OCI-LY1 (cell line): ENCODE measurements around the gene MFAP3.

ENCODE experiments used
- H2AFZ ChIP-seq: fragments of 200-600 bp; sonication (generic), shearing (Covaris generic); 2 replicates; pipeline ENCODE4 v1.6.0; 2014; ENCODE audit warnings: antibody characterized with exemption, mild to moderate bottlenecking, low read length
- H3F3A ChIP-seq: fragments of 200-600 bp; sonication (generic), shearing (Covaris generic); 2 replicates; pipeline ENCODE4 v1.6.0; 2014; ENCODE audit warnings: mild to moderate bottlenecking, antibody characterized with exemption, low read length, moderate library complexity; ENCODE audit not compliant: insufficient read depth
- H3K27ac ChIP-seq: fragments of 200-600 bp; sonication (generic); 2 replicates; pipeline ENCODE4 v1.5.1; 2014; ENCODE audit warnings: low read length, mixed run types, mild to moderate bottlenecking, low read depth; ENCODE audit not compliant: poor library complexity, severe bottlenecking
- H3K27me3 ChIP-seq: fragments of 200-600 bp; sonication (generic); 2 replicates; pipeline ENCODE4 v1.6.0; 2014; ENCODE audit warnings: antibody characterized with exemption, mild to moderate bottlenecking, low read length, moderate library complexity; ENCODE audit not compliant: insufficient read depth
- H3K36me3 ChIP-seq: fragments of 200-600 bp; sonication (generic); 2 replicates; pipeline ENCODE4 v1.6.1; 2014; ENCODE audit warnings: mild to moderate bottlenecking, antibody characterized with exemption, low read length, moderate library complexity, mixed read lengths; ENCODE audit not compliant: insufficient read depth
- H3K4me1 ChIP-seq: fragments of 200-600 bp; sonication (generic); 2 replicates; pipeline ENCODE4 v1.5.1; 2014; ENCODE audit warnings: mild to moderate bottlenecking, low read length, moderate library complexity; ENCODE audit not compliant: insufficient read depth, severe bottlenecking
- H3K4me2 ChIP-seq: fragments of 200-600 bp; sonication (generic), shearing (Covaris generic); 2 replicates; pipeline ENCODE4 v1.6.1; 2014; ENCODE audit warnings: low read length
- H3K4me3 ChIP-seq: fragments of 200-600 bp; sonication (generic); 2 replicates; pipeline ENCODE4 v1.5.1; 2014; ENCODE audit warnings: low read length, low read depth, mild to moderate bottlenecking, mixed read lengths; ENCODE audit not compliant: poor library complexity, severe bottlenecking
- H3K79me2 ChIP-seq: fragments of 200-600 bp; shearing (Covaris generic); 2 replicates; pipeline ENCODE4 v1.6.1; 2016; ENCODE audit warnings: mixed run types, low read length, mixed read lengths; ENCODE audit not compliant: insufficient read depth
- H3K9ac ChIP-seq: fragments of 200-600 bp; sonication (generic), shearing (Covaris generic); 2 replicates; pipeline ENCODE4 v1.6.1; 2014; ENCODE audit warnings: mild to moderate bottlenecking, low read length, mixed read lengths
- H3K9me2 ChIP-seq: fragments of 200-600 bp; sonication (generic), shearing (Covaris generic); 2 replicates; pipeline ENCODE4 v1.6.1; 2014; ENCODE audit warnings: low read depth, mild to moderate bottlenecking, low read length, mixed read lengths
- H3K9me3 ChIP-seq: fragments of 200-600 bp; shearing (Covaris generic); 2 replicates; pipeline ENCODE4 v1.6.1; 2014; ENCODE audit warnings: low read length, mixed read lengths
- H4K20me1 ChIP-seq: fragments of 200-600 bp; sonication (generic), shearing (Covaris generic); 2 replicates; pipeline ENCODE4 v1.6.0; 2016; ENCODE audit warnings: mild to moderate bottlenecking, low read length; ENCODE audit not compliant: insufficient read depth
- EZH2 ChIP-seq: fragments of 200-600 bp; sonication (generic), shearing (Covaris generic); IDR thresholded peaks from 2 replicates; pipeline ENCODE4 v1.8.0; 2017; ENCODE audit warnings: borderline replicate concordance, mixed run types, mild to moderate bottlenecking, antibody characterized with exemption, low read length, moderate library complexity, mixed read lengths
- TF ChIP-seq, protein P1 (sequence below): fragments of 200-600 bp; sonication (generic), shearing (Covaris generic); IDR thresholded peaks from 2 replicates; pipeline ENCODE4 v1.5.1; 2017; ENCODE audit warnings: mild to moderate bottlenecking, antibody characterized with exemption, low read length, moderate library complexity, mixed read lengths

MFAP3 gene

DNA sequence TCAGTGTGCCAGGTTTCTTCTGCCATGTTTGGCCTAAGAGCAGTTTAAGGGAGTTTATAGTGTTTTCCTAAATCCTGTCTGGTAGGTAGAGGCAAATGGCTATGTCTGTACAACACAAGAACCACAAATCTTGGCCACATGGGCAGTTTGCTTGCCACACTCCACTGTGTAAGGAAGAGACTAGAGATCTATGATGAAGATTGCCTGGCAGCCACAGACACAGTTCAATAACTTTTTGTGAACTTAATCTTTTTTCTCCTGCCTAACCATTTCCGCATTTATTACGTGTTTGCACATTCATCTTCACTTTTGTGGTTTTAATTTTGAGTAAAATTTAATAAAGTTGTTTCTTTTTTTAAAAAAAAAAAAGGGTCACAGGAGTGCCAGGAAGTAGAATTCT is 5.8 kb downstream of the MFAP3 start:
- Histone ChIP-seq H3K9me2 (no peaks in the 10 kb centered on the region), H3K36me3 (peaks cover 1% of the 10 kb centered on the region; the same call in 1 of the 2 replicates), H2AFZ (no peak overlapping the region), H3K4me1 (peaks cover 31% of the 10 kb centered on the region), H3K4me2 (no peak overlapping the region), H3K27me3 (no peaks in the 10 kb centered on the region), H3K4me3 (no peak overlapping the region), H3F3A (no peaks in the 10 kb centered on the region; the same call in 1 of the 2 replicates), H3K27ac (no peak overlapping the region), H3K9me3 (no peaks in the 10 kb centered on the region), H4K20me1 (no peaks in the 10 kb centered on the region), H3K79me2 (peaks cover 9% of the 10 kb centered on the region), H3K9ac (no peak overlapping the region)
- TF ChIP-seq EZH2: no peak
- TF ChIP-seq, protein P1, sequence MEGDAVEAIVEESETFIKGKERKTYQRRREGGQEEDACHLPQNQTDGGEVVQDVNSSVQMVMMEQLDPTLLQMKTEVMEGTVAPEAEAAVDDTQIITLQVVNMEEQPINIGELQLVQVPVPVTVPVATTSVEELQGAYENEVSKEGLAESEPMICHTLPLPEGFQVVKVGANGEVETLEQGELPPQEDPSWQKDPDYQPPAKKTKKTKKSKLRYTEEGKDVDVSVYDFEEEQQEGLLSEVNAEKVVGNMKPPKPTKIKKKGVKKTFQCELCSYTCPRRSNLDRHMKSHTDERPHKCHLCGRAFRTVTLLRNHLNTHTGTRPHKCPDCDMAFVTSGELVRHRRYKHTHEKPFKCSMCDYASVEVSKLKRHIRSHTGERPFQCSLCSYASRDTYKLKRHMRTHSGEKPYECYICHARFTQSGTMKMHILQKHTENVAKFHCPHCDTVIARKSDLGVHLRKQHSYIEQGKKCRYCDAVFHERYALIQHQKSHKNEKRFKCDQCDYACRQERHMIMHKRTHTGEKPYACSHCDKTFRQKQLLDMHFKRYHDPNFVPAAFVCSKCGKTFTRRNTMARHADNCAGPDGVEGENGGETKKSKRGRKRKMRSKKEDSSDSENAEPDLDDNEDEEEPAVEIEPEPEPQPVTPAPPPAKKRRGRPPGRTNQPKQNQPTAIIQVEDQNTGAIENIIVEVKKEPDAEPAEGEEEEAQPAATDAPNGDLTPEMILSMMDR: no peak

DNA sequence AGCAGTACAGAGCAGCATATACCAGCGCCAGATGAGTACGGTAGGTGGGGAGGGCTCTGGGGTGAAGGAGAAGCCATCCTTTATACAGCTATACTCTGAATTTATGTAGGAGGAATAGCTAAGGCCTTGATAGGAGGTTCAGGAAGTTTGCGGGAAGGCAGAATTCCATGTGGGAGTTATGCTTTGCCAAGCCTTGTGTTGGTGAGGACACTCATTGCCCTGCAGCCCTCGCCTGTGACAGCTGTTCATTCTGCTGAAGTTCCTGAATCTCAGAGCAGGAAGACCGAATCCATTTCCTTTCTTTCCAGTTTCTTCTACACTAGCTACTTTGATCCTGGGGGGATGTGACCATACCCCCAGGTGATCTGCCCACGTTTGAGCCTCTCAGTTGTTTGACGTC is 7.7 kb downstream of the MFAP3 start:
- Histone ChIP-seq H3K27ac (no peak overlapping the region), H3K27me3 (no peaks in the 10 kb centered on the region), H2AFZ (no peak overlapping the region), H3K9me2 (no peaks in the 10 kb centered on the region), H4K20me1 (no peaks in the 10 kb centered on the region), H3K9me3 (no peaks in the 10 kb centered on the region), H3K79me2 (no peaks in the 10 kb centered on the region; the same call in 1 of the 2 replicates), H3F3A (no peaks in the 10 kb centered on the region; the same call in 1 of the 2 replicates), H3K4me1 (peaks cover 12% of the 10 kb centered on the region), H3K4me2 (no peak overlapping the region), H3K36me3 (peaks cover 18% of the 10 kb centered on the region), H3K4me3 (no peak overlapping the region), H3K9ac (no peak overlapping the region)
- no peak for TF ChIP-seq EZH2
- TF ChIP-seq, protein P1: no peak

DNA sequence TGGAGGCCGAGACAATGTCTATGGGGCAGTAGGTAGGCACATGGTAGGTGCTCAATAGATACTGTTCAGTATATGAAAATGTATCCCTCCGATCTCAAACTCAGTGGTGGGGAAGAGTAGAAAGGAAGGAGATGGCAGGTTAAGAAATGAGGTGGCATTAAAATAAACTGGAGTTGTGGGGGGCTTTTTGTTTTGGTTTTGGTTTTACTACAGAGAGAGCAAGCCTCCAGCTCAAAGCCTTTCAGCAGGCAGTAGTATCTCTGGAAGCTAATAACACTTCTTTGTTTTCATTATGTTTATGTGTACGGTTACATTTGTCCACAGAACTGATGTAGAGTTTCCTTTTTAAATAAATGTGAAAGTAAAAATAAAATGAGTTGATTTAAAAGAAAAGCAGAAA is 8.6 kb downstream of the MFAP3 start:
- H3K4me3 ChIP-seq: no peak overlapping the region
- no peaks in the 10 kb centered on the region for H4K20me1 ChIP-seq
- H3K9ac ChIP-seq: no peak overlapping the region
- TF ChIP-seq EZH2: no peak
- TF ChIP-seq, protein P1: no peak
- H3K9me3 ChIP-seq: no peaks in the 10 kb centered on the region
- no peak overlapping the region for H2AFZ ChIP-seq
- H3K4me1 ChIP-seq: peaks cover 4% of the 10 kb centered on the region
- peaks cover 24% of the 10 kb centered on the region for H3K36me3 ChIP-seq
- H3K4me2 ChIP-seq: no peak overlapping the region
- H3K27ac ChIP-seq: no peak overlapping the region
- no peaks in the 10 kb centered on the region for H3K27me3 ChIP-seq
- no peaks in the 10 kb centered on the region; the same call in 1 of the 2 replicates for H3K79me2 ChIP-seq
- no peaks in the 10 kb centered on the region; the same call in 1 of the 2 replicates for H3F3A ChIP-seq
- no peaks in the 10 kb centered on the region for H3K9me2 ChIP-seq
